ENCODE measurements around the gene PAK5. TPM values are rescaled to one million over a fixed set of nuclear protein-coding genes. Genes with fewer than 3 reads are reported as not detected.

Gene PAK5
- total and polyA plus RNA-seq, 10 donors, result not detected

GRCh38 chr20:9499126-9499899, 339.6 kb downstream of the PAK5 start:
- intact Hi-C loops (cut with DNase I; ENCODE audit: low total_unique reads), result no loop called here
- Histone ChIP-seq H3K4me1 (peaks cover 0 to 4% (median 0%) of the 10 kb centered on the region in 6 donors), H3K9me3 (no peaks in the 10 kb centered on the region), H3K27me3 (replicated peaks in 1 of 7) (peaks cover 0 to 6% (median 0%) of the 10 kb centered on the region in 7 donors), H3K27ac (no peak overlapping the region), H3K4me3 (no peak overlapping the region), H3K36me3 (no peaks in the 10 kb centered on the region)
- no peak for TF ChIP-seq POLR2A (IDR thresholded peaks at IDR 0.05)
- TF ChIP-seq POLR2AphosphoS5 (IDR thresholded peaks at IDR 0.05), result no peak
- TF ChIP-seq CTCF (IDR thresholded peaks at IDR 0.05 in 8 of 11, conservative IDR thresholded peaks at IDR 0.05 in 3 of 11), result no peak
- 77 to 85% (median 82%) methylated on average over 5 of the region's 5 CpGs for WGBS, 5 donors
- DNase-seq, result no peak

DNA sequence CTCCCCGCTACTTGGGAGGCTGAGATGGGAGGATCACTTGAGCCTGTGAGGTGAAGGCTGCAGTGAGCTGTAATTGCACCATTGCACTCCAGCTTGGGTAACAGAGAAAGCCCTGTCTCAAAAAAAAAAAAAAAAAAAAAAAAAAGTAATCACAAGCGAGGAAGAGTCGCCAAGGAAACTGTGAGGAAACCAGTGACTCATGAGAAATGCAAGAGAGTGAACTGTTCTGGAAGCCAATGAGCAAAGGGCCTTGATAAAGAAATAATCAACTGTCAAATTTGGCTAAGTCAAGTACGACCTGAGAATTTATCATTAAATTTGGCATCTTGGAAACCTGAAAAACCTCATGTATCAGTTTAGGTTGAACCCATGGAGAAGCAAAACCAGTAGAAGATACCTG, 340.6 kb downstream of the PAK5 start:
- intact Hi-C loops (cut with DNase I; ENCODE audit: low total_unique reads), result no loop called here
- 73 to 90% (median 79%) methylated on average over 4 of the region's 4 CpGs for WGBS, 5 donors
- Histone ChIP-seq H3K4me1 (peaks cover 0 to 4% (median 0%) of the 10 kb centered on the region in 6 donors), H3K4me3 (no peak overlapping the region), H3K9me3 (no peaks in the 10 kb centered on the region), H3K27me3 (replicated peaks in 1 of 7) (no peaks in the 10 kb centered on the region), H3K36me3 (no peaks in the 10 kb centered on the region), H3K27ac (no peak overlapping the region)
- no peak for DNase-seq
- TF ChIP-seq POLR2A (IDR thresholded peaks at IDR 0.05) (no peak), CTCF (IDR thresholded peaks at IDR 0.05 in 8 of 11, conservative IDR thresholded peaks at IDR 0.05 in 3 of 11) (no peak), POLR2AphosphoS5 (IDR thresholded peaks at IDR 0.05) (no peak)

DNA sequence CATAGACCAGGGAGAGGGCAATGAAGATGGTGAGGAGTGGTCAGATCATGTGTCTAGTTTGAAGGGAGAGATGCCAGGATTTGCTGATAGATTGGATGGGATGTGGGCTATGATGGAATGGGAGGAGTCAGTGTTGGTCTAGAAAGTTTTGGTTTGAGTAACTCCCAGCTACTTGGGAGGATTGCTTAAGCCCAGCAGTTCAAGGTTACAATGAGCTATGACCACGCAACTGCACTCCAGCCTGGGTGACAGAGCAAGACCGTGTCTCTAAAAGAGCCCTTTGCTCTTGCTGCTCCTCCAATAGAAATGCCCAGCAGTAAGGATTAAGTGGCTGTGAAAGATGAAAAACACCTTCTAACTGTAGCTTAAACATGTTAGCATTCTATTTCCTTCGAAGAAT, 342.7 kb downstream of the PAK5 start:
- 73 to 91% (median 81%) methylated on average over 3 of the region's 3 CpGs for WGBS, 5 donors

More for the DNA sequence above, 342.7 kb downstream of the PAK5 start:
- no peak for DNase-seq
- Histone ChIP-seq H3K9me3 (no peaks in the 10 kb centered on the region), H3K4me3 (no peak overlapping the region), H3K4me1 (peaks cover 0 to 4% (median 0%) of the 10 kb centered on the region in 6 donors), H3K36me3 (no peaks in the 10 kb centered on the region), H3K27me3 (replicated peaks in 1 of 7) (no peaks in the 10 kb centered on the region), H3K27ac (no peak overlapping the region)
- intact Hi-C loops (cut with DNase I; ENCODE audit: low total_unique reads), result no loop called here
- TF ChIP-seq POLR2AphosphoS5 (IDR thresholded peaks at IDR 0.05) (no peak), CTCF (IDR thresholded peaks at IDR 0.05 in 8 of 11, conservative IDR thresholded peaks at IDR 0.05 in 3 of 11) (no peak), POLR2A (IDR thresholded peaks at IDR 0.05) (no peak)

Measured in spleen (tissue), 11 donors.